ENCODE measurements around the gene GYPA. TPM values are rescaled to one million over a fixed set of nuclear protein-coding genes. Genes with fewer than 3 reads are reported as not detected.

GYPA gene
- polyA plus RNA-seq, 1 donor from 2014 or later: 1.1 TPM

GRCh38 chr4:144181391-144181790 lies 40.9 kb upstream of the GYPA start:
- Histone ChIP-seq H3K79me2 (replicated peaks; ENCODE audit: insufficient read depth, low read length) (no peaks in the 10 kb centered on the region), H2AFZ (ENCODE audit: low read depth, low read length) (no peak overlapping the region), H3K9me3 (ENCODE audit: low read length) (no peaks in the 10 kb centered on the region), H3F3A (ENCODE audit: insufficient read depth, low read length, poor library complexity, severe bottlenecking) (no peaks in the 10 kb centered on the region), H3K9me2 (ENCODE audit: insufficient read depth, low read length) (no peaks in the 10 kb centered on the region), H3K4me2 (ENCODE audit: low read length) (no peak overlapping the region), H3K36me3 (ENCODE audit: insufficient read depth, low read length) (no peaks in the 10 kb centered on the region), H4K20me1 (ENCODE audit: insufficient read depth) (no peaks in the 10 kb centered on the region), H3K27me3 (ENCODE audit: insufficient read depth, low read depth, low read length) (no peaks in the 10 kb centered on the region), H3K27ac (ENCODE audit: low read length) (no peak overlapping the region), H3K4me3 (ENCODE audit: low read length) (no peak overlapping the region), H3K9ac (ENCODE audit: low read length) (no peak overlapping the region)
- TF ChIP-seq TAF1 (IDR thresholded peaks at IDR 0.05; ENCODE audit: low read depth) (no peak), POLR2AphosphoS5 (IDR thresholded peaks at IDR 0.05) (no peak), EP300 (conservative IDR thresholded peaks at IDR 0.05; ENCODE audit: poor library complexity, severe bottlenecking) (no peak), SMC3 (conservative IDR thresholded peaks at IDR 0.05; ENCODE audit: poor library complexity) (no peak), CTCF (IDR thresholded peaks at IDR 0.05; ENCODE audit: poor library complexity, severe bottlenecking) (no peak), MXI1 (conservative IDR thresholded peaks at IDR 0.05; ENCODE audit: poor library complexity, severe bottlenecking) (no peak), REST (IDR thresholded peaks at IDR 0.05; ENCODE audit: borderline replicate concordance) (no peak), EZH2 (IDR thresholded peaks at IDR 0.05; ENCODE audit: borderline replicate concordance, insufficient read depth, low read length, poor library complexity, severe bottlenecking) (no peak), RAD21 (conservative IDR thresholded peaks at IDR 0.05) (no peak)

- Histone ChIP-seq H3K36me3 (ENCODE audit: insufficient read depth, low read length) (no peaks in the 10 kb centered on the region), H3K79me2 (replicated peaks; ENCODE audit: insufficient read depth, low read length) (no peaks in the 10 kb centered on the region), H3K9me3 (ENCODE audit: low read length) (no peaks in the 10 kb centered on the region), H3K9me2 (ENCODE audit: insufficient read depth, low read length) (no peaks in the 10 kb centered on the region), H3K4me2 (ENCODE audit: low read length) (no peak overlapping the region), H3K27ac (ENCODE audit: low read length) (no peak overlapping the region), H3K9ac (ENCODE audit: low read length) (no peak overlapping the region), H4K20me1 (ENCODE audit: insufficient read depth) (no peaks in the 10 kb centered on the region), H3K4me3 (ENCODE audit: low read length) (no peak overlapping the region), H3F3A (ENCODE audit: insufficient read depth, low read length, poor library complexity, severe bottlenecking) (no peaks in the 10 kb centered on the region), H3K27me3 (ENCODE audit: insufficient read depth, low read depth, low read length) (no peaks in the 10 kb centered on the region), H2AFZ (ENCODE audit: low read depth, low read length) (no peak overlapping the region)
- TF ChIP-seq SMC3 (conservative IDR thresholded peaks at IDR 0.05; ENCODE audit: poor library complexity) (no peak), TAF1 (IDR thresholded peaks at IDR 0.05; ENCODE audit: low read depth) (no peak), REST (IDR thresholded peaks at IDR 0.05; ENCODE audit: borderline replicate concordance) (no peak), MXI1 (conservative IDR thresholded peaks at IDR 0.05; ENCODE audit: poor library complexity, severe bottlenecking) (no peak), POLR2AphosphoS5 (IDR thresholded peaks at IDR 0.05) (no peak), CTCF (IDR thresholded peaks at IDR 0.05; ENCODE audit: poor library complexity, severe bottlenecking) (no peak), EP300 (conservative IDR thresholded peaks at IDR 0.05; ENCODE audit: poor library complexity, severe bottlenecking) (no peak), EZH2 (IDR thresholded peaks at IDR 0.05; ENCODE audit: borderline replicate concordance, insufficient read depth, low read length, poor library complexity, severe bottlenecking) (no peak), RAD21 (conservative IDR thresholded peaks at IDR 0.05) (no peak)
Measured at GRCh38 chr4:144179152-144179739, 38.7 kb upstream of the GYPA start.
